OCI-LY1 (cell line): ENCODE measurements around the gene MAP4.

Source experiments
- EZH2 ChIP-seq: fragments of 200-600 bp; sonication (generic), shearing (Covaris generic); IDR thresholded peaks from 2 replicates; pipeline ENCODE4 v1.8.0; 2017; ENCODE audit warnings: borderline replicate concordance, mixed run types, mild to moderate bottlenecking, antibody characterized with exemption, low read length, moderate library complexity, mixed read lengths
- TF ChIP-seq, protein P1 (sequence below): fragments of 200-600 bp; sonication (generic), shearing (Covaris generic); IDR thresholded peaks from 2 replicates; pipeline ENCODE4 v1.5.1; 2017; ENCODE audit warnings: mild to moderate bottlenecking, antibody characterized with exemption, low read length, moderate library complexity, mixed read lengths

DNA sequence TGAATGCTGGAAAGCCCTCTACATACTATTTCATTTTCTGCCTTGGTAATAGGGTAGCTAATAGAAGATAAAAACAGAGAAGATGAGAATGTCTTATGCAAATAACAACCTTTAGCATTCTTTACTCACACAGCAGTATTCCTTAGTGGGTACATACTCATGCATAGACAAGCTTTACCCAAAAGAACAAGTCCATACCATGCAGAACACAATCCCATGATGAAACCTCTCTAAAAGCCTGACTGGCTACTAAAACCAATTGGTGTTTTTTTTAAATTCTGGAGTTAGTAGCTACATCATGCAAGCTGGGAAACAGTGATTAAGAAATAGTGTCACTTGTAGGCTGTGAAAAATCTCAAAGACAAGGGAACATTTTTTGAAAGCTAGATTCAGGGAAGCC is 108.4 kb downstream of the MAP4 start:
- TF ChIP-seq, protein P1, sequence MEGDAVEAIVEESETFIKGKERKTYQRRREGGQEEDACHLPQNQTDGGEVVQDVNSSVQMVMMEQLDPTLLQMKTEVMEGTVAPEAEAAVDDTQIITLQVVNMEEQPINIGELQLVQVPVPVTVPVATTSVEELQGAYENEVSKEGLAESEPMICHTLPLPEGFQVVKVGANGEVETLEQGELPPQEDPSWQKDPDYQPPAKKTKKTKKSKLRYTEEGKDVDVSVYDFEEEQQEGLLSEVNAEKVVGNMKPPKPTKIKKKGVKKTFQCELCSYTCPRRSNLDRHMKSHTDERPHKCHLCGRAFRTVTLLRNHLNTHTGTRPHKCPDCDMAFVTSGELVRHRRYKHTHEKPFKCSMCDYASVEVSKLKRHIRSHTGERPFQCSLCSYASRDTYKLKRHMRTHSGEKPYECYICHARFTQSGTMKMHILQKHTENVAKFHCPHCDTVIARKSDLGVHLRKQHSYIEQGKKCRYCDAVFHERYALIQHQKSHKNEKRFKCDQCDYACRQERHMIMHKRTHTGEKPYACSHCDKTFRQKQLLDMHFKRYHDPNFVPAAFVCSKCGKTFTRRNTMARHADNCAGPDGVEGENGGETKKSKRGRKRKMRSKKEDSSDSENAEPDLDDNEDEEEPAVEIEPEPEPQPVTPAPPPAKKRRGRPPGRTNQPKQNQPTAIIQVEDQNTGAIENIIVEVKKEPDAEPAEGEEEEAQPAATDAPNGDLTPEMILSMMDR: no peak
- no peak for TF ChIP-seq EZH2
